Measurements from ENCODE around the gene CD53.

GRCh38 chr1:110928191-110928590 is 55.2 kb downstream of the CD53 start:
- TF ChIP-seq RAD21 (IDR thresholded peaks at IDR 0.05; ENCODE audit: low read length) (no peak), SMC3 (IDR thresholded peaks at IDR 0.05; ENCODE audit: low read depth, low read length) (no peak)

Data from IMR-90 (cell line).